Measurements from ENCODE around the gene ACACA. TPM values are rescaled to one million over a fixed set of nuclear protein-coding genes. Genes with fewer than 3 reads are reported as not detected.

The ACACA gene
- total and polyA plus RNA-seq, 9 donors, result 10.9 to 104 (median 37.9) TPM

GRCh38 chr17:37167756-37168155 lies 238.9 kb downstream of the ACACA start:
- Histone ChIP-seq H3K4me1 (ENCODE audit: insufficient read depth) (no peaks in the 10 kb centered on the region), H3K27ac (no peak overlapping the region), H3K9me3 (no peaks in the 10 kb centered on the region), H3K4me3 (no peak overlapping the region), H3K27me3 (no peaks in the 10 kb centered on the region), H3K36me3 (no peaks in the 10 kb centered on the region)
- no peak for TF ChIP-seq EP300 (IDR thresholded peaks at IDR 0.05)
- TF ChIP-seq POLR2A (IDR thresholded peaks at IDR 0.05), result no peak
- no peak for TF ChIP-seq CTCF (IDR thresholded peaks at IDR 0.05)
- DNase-seq, result no peak
- intact Hi-C loops (cut with DNase I), result no loop called here
- WGBS, 3 donors, result 94 to 100% (median 95%) methylated on average over 1 of the region's 1 CpG

DNA sequence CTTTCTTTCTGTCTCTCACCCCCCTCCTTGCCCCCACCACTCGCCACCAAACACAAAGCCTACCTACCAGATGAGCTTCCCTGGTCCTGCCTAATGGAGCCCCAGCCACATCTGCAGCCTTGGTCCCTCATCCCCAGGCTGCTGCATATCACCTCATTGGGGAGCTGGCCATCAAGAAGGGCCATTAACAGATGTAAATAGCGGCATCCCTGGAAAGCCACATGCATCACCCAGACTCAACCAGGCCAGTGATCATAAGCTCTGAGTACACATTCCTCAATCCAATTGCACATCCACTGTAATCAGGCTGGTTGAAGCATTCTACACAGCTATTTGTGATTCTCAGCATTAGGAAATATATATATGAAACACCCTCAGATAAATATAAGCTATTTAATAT lies 242.6 kb downstream of the ACACA start:
- WGBS, 3 donors, result 94 to 95% (median 95%) methylated on average over 2 of the region's 2 CpGs
- intact Hi-C loops (cut with DNase I), result no loop called here
- no peak overlapping the region for H3K27ac ChIP-seq
- no peaks in the 10 kb centered on the region for H3K4me1 ChIP-seq (ENCODE audit: insufficient read depth)
- DNase-seq, result no peak
- H3K27me3 ChIP-seq, result no peaks in the 10 kb centered on the region
- no peaks in the 10 kb centered on the region for H3K9me3 ChIP-seq
- TF ChIP-seq EP300 (IDR thresholded peaks at IDR 0.05) (no peak), CTCF (IDR thresholded peaks at IDR 0.05) (no peak)
- H3K4me3 ChIP-seq, result no peak overlapping the region
- H3K36me3 ChIP-seq, result no peaks in the 10 kb centered on the region

DNA sequence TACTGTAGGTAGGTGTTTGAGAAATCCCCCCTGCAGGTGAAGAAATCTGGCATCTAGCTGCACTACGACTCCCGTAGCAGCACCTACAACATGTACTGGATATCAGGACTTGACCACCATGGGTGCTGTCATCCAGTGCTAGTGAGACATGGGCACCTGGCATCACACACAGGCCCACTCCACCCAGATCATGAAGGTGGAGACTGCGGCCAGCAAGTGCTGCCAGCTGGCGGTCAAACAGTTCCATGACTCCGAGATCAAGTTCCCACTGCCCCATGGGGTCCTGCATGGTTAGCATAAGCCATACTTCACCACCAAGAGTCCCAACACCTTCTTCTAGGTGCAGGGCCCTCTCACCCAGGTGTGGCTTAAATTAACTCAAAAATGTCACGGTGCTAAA lies 243.8 kb downstream of the ACACA start:
- intact Hi-C loops (cut with DNase I), result no loop called here
- no peak overlapping the region for H3K27ac ChIP-seq
- H3K36me3 ChIP-seq, result no peaks in the 10 kb centered on the region
- WGBS, 3 donors, result 95 to 97% (median 96%) methylated on average over 6 of the region's 6 CpGs
- H3K27me3 ChIP-seq, result no peaks in the 10 kb centered on the region
- no peak for TF ChIP-seq EP300 (IDR thresholded peaks at IDR 0.05)
- TF ChIP-seq POLR2A (IDR thresholded peaks at IDR 0.05), result no peak
- no peak for TF ChIP-seq CTCF (IDR thresholded peaks at IDR 0.05)
- DNase-seq, result no peak
- H3K4me1 ChIP-seq (ENCODE audit: insufficient read depth), result no peaks in the 10 kb centered on the region
- no peak overlapping the region for H3K4me3 ChIP-seq
- no peaks in the 10 kb centered on the region for H3K9me3 ChIP-seq

- no peaks in the 10 kb centered on the region for H3K4me1 ChIP-seq (ENCODE audit: insufficient read depth)
- H3K27me3 ChIP-seq, result no peaks in the 10 kb centered on the region
- intact Hi-C loops (cut with DNase I), result no loop called here
- no peaks in the 10 kb centered on the region for H3K9me3 ChIP-seq
- H3K4me3 ChIP-seq, result no peak overlapping the region
- no peak for DNase-seq
- TF ChIP-seq EP300 (IDR thresholded peaks at IDR 0.05) (no peak), POLR2A (IDR thresholded peaks at IDR 0.05) (no peak), CTCF (IDR thresholded peaks at IDR 0.05) (no peak)
- no peak overlapping the region for H3K27ac ChIP-seq
- H3K36me3 ChIP-seq, result no peaks in the 10 kb centered on the region
Observed at GRCh38 chr17:37160944-37161343, 245.7 kb downstream of the ACACA start.

DNA sequence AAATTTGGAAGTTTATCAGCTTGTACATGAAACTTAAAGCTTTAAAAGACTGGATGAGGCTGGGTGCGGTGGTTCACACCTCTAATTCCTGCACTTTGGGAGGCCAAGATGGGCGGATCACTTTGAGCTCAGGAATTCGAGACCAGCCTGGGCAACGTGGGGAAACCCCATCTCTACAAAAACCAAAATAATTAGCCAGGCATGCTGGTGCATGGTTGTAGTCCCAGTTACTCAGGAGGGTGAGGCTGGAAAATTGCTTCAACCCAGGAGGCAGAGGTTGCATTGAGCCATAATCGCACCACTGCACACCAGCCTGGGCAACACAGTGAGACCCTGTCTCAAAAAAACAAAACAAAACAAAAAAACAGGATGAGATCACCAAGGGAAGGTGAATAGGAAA lies 248.3 kb downstream of the ACACA start:
- no peak overlapping the region for H3K27ac ChIP-seq
- no peaks in the 10 kb centered on the region for H3K9me3 ChIP-seq
- no peaks in the 10 kb centered on the region for H3K36me3 ChIP-seq
- no peaks in the 10 kb centered on the region for H3K27me3 ChIP-seq
- DNase-seq, result no peak
- no peaks in the 10 kb centered on the region for H3K4me1 ChIP-seq (ENCODE audit: insufficient read depth)
- TF ChIP-seq CTCF (IDR thresholded peaks at IDR 0.05), result no peak
- TF ChIP-seq POLR2A (IDR thresholded peaks at IDR 0.05), result no peak
- TF ChIP-seq EP300 (IDR thresholded peaks at IDR 0.05), result no peak
- intact Hi-C loops (cut with DNase I), result no loop called here
- 94 to 95% (median 94%) methylated on average over 5 of the region's 5 CpGs for WGBS, 3 donors
- no peak overlapping the region for H3K4me3 ChIP-seq

Measured in ovary (tissue), 9 donors.